Esophagus squamous epithelium (tissue), 5 donors: ENCODE data around the gene RITA1. TPM values are rescaled to one million over a fixed set of nuclear protein-coding genes. Genes with fewer than 3 reads are reported as not detected.

Experiments used
- DNase-seq: peaks from one replicate; lab custom pipeline; 2025; lab: John Stamatoyannopoulos, UW
- H3K27ac ChIP-seq, 4 donors: fragments of 200-600 bp; sonication (generic); one replicate each; pipeline ENCODE4 v1.5.1; 2016 to 2019; ENCODE audit warnings: mild to moderate bottlenecking in 1 of 4
- H3K27me3 ChIP-seq, 4 donors: fragments of 200-600 bp; sonication (generic); 1 replicate in 3 of 4; 2 replicates in 1 of 4; pipeline versions ENCODE4 v1.5.1 to v1.6.0; 2017 to 2021; ENCODE audit warnings: antibody characterized with exemption in 1 of 4
- H3K36me3 ChIP-seq, 3 donors: fragments of 200-600 bp; sonication (generic); one replicate each; pipeline ENCODE4 v1.5.1; 2016 to 2019
- H3K4me1 ChIP-seq, 3 donors: fragments of 200-600 bp; sonication (generic); one replicate each; pipeline ENCODE4 v1.5.1; 2017 to 2019
- H3K4me3 ChIP-seq, 4 donors: fragments of 200-600 bp; sonication (generic); 1 replicate in 3 of 4; 2 replicates in 1 of 4; pipeline ENCODE4 v1.5.1; 2016 to 2019; ENCODE audit warnings: mild to moderate bottlenecking in 2 of 4, moderate library complexity in 1 of 4
- H3K9me3 ChIP-seq, 3 donors: fragments of 200-600 bp; sonication (generic); one replicate each; pipeline ENCODE4 v1.5.1; 2016 to 2019
- CTCF ChIP-seq, 6 experiments: fragments of 450-650 bp in 4 of 6; fragments of 200-600 bp in 2 of 6; sonication (generic) in 2 of 6; IDR thresholded peaks; one replicate each; pipeline ENCODE4 v1.5.1; 2016 to 2019; ENCODE audit warnings: antibody characterized with exemption in 6 of 6, mild to moderate bottlenecking in 4 of 6, moderate library complexity in 4 of 6
- POLR2A ChIP-seq, 4 donors: fragments of 450-650 bp; IDR thresholded peaks; one replicate each; pipeline ENCODE4 v1.6.1; 2017; ENCODE audit warnings: antibody characterized with exemption in 4 of 4, mild to moderate bottlenecking in 4 of 4, moderate library complexity in 3 of 4
- WGBS, 2 donors: methylation state at CpG; one replicate each; pipeline ENCODE4 v1.1.5; 2018; 5-methylcytosine and 5-hydroxymethylcytosine counted together
- intact Hi-C: fragments of 100-400 bp; cut with DNase I; formaldehyde crosslinking; loops from one replicate; pipeline ENCODE4 v1.15.0; 2022
- total RNA-seq, 4 donors: library from RNA; depleted of rRNA; stranded (reverse); fragments of >200 nt; gene quantifications; one replicate each; pipeline ENCODE4 v1.1.0, GENCODE V29; 2016
- donor health status: DM: yes; HTN: yes; CAD: no.

Gene RITA1
- total RNA-seq, 4 donors from 2014 or later: 17.0 to 30.0 (median 20.3) TPM

GRCh38 chr12:113190761-113191160, 5.2 kb downstream of the RITA1 start:
- DNase-seq: no peak
- intact Hi-C loops: no loop called here
- H3K36me3 ChIP-seq: peaks cover 11 to 47% (median 13%) of the 10 kb centered on the region in 3 donors
- H3K4me3 ChIP-seq: no peak overlapping the region
- no peaks in the 10 kb centered on the region for H3K27me3 ChIP-seq
- H3K9me3 ChIP-seq: no peaks in the 10 kb centered on the region
- no peak overlapping the region for H3K27ac ChIP-seq
- 69 to 100% methylated on average over 2 to 3 of the region's 4 CpGs for WGBS, 2 donors
- H3K4me1 ChIP-seq: peaks cover 9 to 45% (median 31%) of the 10 kb centered on the region in 3 donors
- TF ChIP-seq CTCF (IDR thresholded peaks at IDR 0.05): no peak
- no peak for TF ChIP-seq POLR2A (IDR thresholded peaks at IDR 0.05)

GRCh38 chr12:113191227-113191626, 5.7 kb downstream of the RITA1 start:
- Histone ChIP-seq H3K27ac (no peak overlapping the region), H3K4me1 (peaks cover 4 to 40% (median 26%) of the 10 kb centered on the region in 3 donors), H3K4me3 (no peak overlapping the region), H3K9me3 (no peaks in the 10 kb centered on the region), H3K27me3 (no peaks in the 10 kb centered on the region), H3K36me3 (peaks cover 11 to 47% (median 13%) of the 10 kb centered on the region in 3 donors)
- intact Hi-C loops: no loop called here
- WGBS, 2 donors: 57% methylated on average over 2 of the region's 19 CpGs; no CpG with 5 or more reads in 1 of the 2 donors
- DNase-seq: no peak
- no peak for TF ChIP-seq POLR2A (IDR thresholded peaks at IDR 0.05)
- TF ChIP-seq CTCF (IDR thresholded peaks at IDR 0.05): no peak

- Histone ChIP-seq H3K36me3 (peaks cover 11 to 32% (median 13%) of the 10 kb centered on the region in 3 donors), H3K4me3 (no peak overlapping the region), H3K9me3 (no peaks in the 10 kb centered on the region), H3K27me3 (no peaks in the 10 kb centered on the region), H3K4me1 (peaks cover 0 to 24% (median 11%) of the 10 kb centered on the region in 3 donors), H3K27ac (no peak overlapping the region)
- no peak for DNase-seq
- intact Hi-C loops: no loop called here
- TF ChIP-seq POLR2A (IDR thresholded peaks at IDR 0.05) (no peak), CTCF (IDR thresholded peaks at IDR 0.05) (no peak)
- 78 to 95% methylated on average over 2 to 3 of the region's 4 CpGs for WGBS, 2 donors
These were observed 9.5 kb downstream of the RITA1 start for GRCh38 chr12:113194971-113195391.

GRCh38 chr12:113195598-113195997, 10.1 kb downstream of the RITA1 start:
- H3K27me3 ChIP-seq: no peaks in the 10 kb centered on the region
- H3K4me1 ChIP-seq: peaks cover 0 to 24% (median 11%) of the 10 kb centered on the region in 3 donors
- no peak overlapping the region for H3K27ac ChIP-seq
- H3K4me3 ChIP-seq: no peak overlapping the region
- peaks cover 11 to 25% (median 13%) of the 10 kb centered on the region in 3 donors for H3K36me3 ChIP-seq
- intact Hi-C loops: no loop called here
- no peak for DNase-seq
- 92 to 95% methylated on average over 13 of the region's 13 CpGs for WGBS, 2 donors
- H3K9me3 ChIP-seq: no peaks in the 10 kb centered on the region
- no peak for TF ChIP-seq POLR2A (IDR thresholded peaks at IDR 0.05)
- no peak for TF ChIP-seq CTCF (IDR thresholded peaks at IDR 0.05)

GRCh38 chr12:113196582-113196981, 11.1 kb downstream of the RITA1 start:
- no peak overlapping the region for H3K4me3 ChIP-seq
- no peaks in the 10 kb centered on the region for H3K9me3 ChIP-seq
- H3K27ac ChIP-seq: no peak overlapping the region
- DNase-seq: no peak
- TF ChIP-seq CTCF (IDR thresholded peaks at IDR 0.05): no peak
- TF ChIP-seq POLR2A (IDR thresholded peaks at IDR 0.05): no peak
- peaks cover 6 to 16% (median 7%) of the 10 kb centered on the region in 3 donors for H3K36me3 ChIP-seq
- intact Hi-C loops: no loop called here
- no peaks in the 10 kb centered on the region for H3K27me3 ChIP-seq
- 14 to 56% methylated on average over 1 to 3 of the region's 7 CpGs for WGBS, 2 donors
- H3K4me1 ChIP-seq: peaks cover 0 to 24% (median 11%) of the 10 kb centered on the region in 3 donors
